Kidney epithelial cell (primary cell): ENCODE results near the gene EPHA10. TPM values are rescaled to one million over a fixed set of nuclear protein-coding genes. Genes with fewer than 3 reads are reported as not detected.
A peak's percentile ranks its signal among the peaks of the same experiment; 100 is the strongest.

Experiments
- DNase-seq: peaks from one replicate; pipeline ENCODE4 v3.0.0-alpha.2; 2010; ENCODE audit warnings: low read depth
- H3K27me3 ChIP-seq: 2 replicates; pipeline ENCODE4 v1.6.0; 2011; ENCODE audit warnings: low read length; ENCODE audit not compliant: control insufficient read depth, insufficient read depth
- H3K36me3 ChIP-seq: 2 replicates; pipeline ENCODE4 v1.5.1; 2011; ENCODE audit warnings: low read length; ENCODE audit not compliant: control insufficient read depth, insufficient read depth
- H3K4me3 ChIP-seq: 2 replicates; pipeline ENCODE4 v1.5.1; 2011; ENCODE audit warnings: low read depth, mild to moderate bottlenecking, control low read depth, low read length
- CTCF ChIP-seq: IDR thresholded peaks from 2 replicates; pipeline ENCODE4 v1.5.1; 2011; ENCODE audit warnings: mild to moderate bottlenecking, moderate library complexity, low read length, control low read depth, inconsistent platforms; ENCODE audit not compliant: insufficient read depth, poor library complexity, severe bottlenecking
- total RNA-seq: library from RNA; depleted of rRNA; stranded (reverse); fragments of >200 nt; gene quantifications from 2 replicates; pipeline ENCODE4 v1.2.3, GENCODE V29; 2015

The EPHA10 gene
- total RNA-seq, 1 donor from 2014 or later, result 0.13 TPM

DNA sequence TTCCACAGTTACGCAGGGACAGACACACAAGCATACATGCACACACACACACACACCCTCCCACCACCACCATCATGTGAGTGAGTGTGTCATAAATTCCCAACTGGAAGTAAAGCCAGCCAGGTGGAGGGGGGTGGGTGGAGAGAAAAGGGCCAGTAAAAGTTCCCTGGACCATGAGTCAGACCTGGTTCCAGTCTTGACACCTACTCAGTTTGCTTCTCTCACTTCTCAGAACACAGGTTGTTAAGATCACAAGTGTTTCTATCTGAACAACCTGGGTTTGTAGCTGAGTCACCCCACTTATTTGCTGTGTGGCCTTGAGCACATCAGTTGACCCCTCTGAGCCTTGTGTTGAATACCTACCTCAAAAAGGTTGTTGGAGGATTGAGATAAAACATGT is 9.6 kb downstream of the EPHA10 start:
- no peak for TF ChIP-seq CTCF
- Histone ChIP-seq H3K4me3 (no peak overlapping the region), H3K36me3 (no peaks in the 10 kb centered on the region), H3K27me3 (peaks cover 44% of the 10 kb centered on the region)
- DNase-seq, result peak; percentile 5

DNA sequence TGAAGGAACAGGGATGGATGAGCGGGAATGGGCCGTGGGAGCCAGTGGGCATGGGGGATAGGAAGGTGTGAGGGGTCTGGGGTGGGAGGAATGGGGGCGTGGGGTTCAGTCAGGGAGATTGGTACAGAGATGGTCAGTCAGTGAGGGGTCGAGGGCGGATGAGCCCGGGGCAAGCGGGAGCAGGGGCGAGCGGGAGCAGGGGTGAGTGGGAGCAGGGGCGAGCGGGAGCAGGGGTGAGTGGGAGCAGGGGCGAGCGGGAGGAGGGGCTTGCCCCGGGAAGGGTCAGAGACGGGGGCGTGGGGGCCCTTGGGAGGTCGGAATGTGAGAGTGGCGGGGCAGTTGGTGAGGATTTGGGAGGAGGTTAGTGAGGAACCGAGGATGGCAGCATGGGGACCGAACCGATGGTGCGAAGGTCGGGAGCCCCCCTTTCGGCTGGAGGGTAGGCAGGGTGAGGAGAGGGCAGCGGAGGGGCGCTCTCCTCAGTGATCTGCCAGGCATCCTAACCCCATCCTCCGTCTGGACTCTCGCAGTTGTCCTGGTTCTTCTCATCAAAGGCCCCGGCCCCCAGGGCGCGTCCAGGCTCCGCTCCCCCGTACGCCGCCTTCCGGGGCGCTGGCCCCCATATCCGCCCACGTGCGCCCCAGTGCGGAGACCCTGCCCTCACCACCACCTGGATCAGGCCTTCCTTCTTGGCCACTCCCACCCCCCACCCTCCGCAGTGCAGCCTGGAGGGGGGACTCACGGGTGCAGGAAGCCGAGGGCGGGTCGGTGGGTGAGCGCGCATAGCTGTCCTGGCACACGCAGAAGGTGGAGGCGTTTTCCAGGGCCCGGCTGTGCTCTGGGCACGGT is 11.2 kb downstream of the EPHA10 start:
- DNase-seq, result no peak
- no peak overlapping the region for H3K4me3 ChIP-seq
- peaks cover 42% of the 10 kb centered on the region for H3K27me3 ChIP-seq

DNA sequence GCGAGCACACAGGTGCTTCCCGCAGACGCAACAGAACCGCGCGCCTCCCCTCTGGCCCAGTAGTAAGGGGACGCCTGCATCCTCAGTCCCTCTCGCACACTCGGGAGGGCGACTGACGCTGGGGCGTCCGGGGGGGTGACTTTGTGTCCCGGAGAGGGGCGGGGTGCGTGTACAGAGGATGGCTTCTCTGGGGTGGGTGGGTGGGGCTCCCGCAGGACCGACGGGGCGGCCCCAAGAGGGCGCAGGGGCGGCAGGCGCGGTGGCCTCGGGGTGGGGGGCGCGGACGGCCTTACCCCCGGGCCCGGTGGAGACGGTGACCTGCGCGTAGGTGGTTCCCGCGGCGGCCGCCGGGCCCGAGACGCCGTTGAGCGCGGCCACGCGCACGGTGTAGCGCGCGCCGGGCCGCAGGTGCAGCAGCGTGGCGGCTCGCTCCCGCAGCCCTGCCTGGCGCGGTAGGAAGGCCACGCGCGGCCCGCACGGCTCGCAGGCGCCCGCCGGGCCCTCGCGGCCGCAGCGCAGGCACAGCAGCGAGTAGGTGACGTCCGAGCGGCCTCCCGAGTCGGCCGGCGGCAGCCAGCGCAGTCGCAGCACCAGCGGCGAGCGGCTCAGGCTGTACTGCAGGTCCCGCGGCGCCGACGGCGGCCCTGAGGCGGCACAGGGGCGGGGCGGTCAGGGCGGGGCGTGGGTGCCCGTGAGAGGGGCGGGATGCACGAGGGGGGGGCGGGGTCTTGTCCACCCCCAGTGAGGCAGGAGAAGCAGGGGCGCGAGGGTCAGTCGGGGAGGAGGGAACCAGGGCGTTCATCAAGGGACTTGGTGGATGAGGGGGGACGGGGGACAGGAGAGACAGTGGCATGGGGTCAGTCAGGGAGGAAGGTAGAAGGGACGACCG is 12.1 kb downstream of the EPHA10 start:
- no peaks in the 10 kb centered on the region for H3K36me3 ChIP-seq
- TF ChIP-seq CTCF, result no peak
- peaks cover 39% of the 10 kb centered on the region for H3K27me3 ChIP-seq
- H3K4me3 ChIP-seq, result no peak overlapping the region
- DNase-seq, result no peak

More for the DNA sequence above, 11.2 kb downstream of the EPHA10 start:
- no peaks in the 10 kb centered on the region for H3K36me3 ChIP-seq
- TF ChIP-seq CTCF, result no peak

- no peaks in the 10 kb centered on the region for H3K36me3 ChIP-seq
- no peak overlapping the region for H3K4me3 ChIP-seq
- TF ChIP-seq CTCF, result no peak
- no peak for DNase-seq
- H3K27me3 ChIP-seq, result peaks cover 39% of the 10 kb centered on the region
Measured at GRCh38 chr1:37752213-37752582, 12.7 kb downstream of the EPHA10 start.

DNA sequence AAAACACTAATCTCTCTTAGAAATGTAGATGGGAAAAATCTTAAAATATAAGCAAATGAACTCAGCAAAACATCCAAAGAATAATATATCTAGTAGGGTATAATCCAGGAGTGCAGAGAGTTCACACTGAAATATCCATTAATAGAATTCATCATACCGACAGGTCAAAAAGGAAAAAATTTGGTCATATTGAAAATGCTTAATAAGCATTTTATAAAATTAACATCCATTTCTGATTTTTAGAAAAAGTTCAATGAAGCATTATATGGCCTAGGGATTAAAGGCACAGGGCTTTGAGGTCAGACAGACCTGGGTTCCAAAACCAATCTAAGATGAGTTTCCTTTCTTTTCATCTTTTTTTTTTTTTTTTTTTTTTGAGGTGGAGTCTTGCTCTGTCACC is 16.4 kb downstream of the EPHA10 start:
- no peak overlapping the region for H3K4me3 ChIP-seq

More for the DNA sequence above, 16.4 kb downstream of the EPHA10 start:
- no peak for DNase-seq
- Histone ChIP-seq H3K27me3 (peaks cover 15% of the 10 kb centered on the region), H3K36me3 (no peaks in the 10 kb centered on the region)
- no peak for TF ChIP-seq CTCF
